ENCODE data around the gene OR1I1.
A peak's percentile ranks its signal among the peaks of the same experiment; 100 is the strongest.

OR1I1 gene

DNA sequence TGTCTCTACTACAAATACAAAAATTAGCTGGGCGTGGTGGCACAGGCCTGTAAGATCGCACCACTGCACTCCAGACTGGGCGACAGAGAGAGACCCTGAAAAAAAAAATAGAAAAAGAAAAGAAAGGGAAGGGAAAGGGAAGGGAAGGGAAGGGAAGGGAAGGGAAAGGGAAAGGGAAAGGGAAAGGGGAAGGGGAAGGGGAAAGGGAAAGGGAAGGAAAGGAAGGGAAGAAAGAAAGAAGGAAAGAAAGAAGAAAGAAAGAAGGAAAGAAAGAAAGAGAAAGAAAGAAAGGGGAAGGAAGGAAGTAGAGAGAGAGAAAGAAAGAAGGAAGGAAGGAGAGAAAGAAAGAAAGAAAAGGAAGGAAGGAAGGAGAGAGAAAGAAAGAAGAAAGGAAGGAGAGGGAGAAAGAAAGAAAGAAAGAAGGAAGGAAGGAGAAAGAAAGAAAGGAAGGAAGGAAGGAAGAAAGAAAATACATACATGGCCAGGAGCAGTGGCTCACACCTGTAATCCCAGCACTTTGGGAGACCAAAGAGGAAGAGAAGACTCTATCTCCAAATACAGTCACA lies 17.1 kb downstream of the OR1I1 start:
- no peak for DNase-seq

DNA sequence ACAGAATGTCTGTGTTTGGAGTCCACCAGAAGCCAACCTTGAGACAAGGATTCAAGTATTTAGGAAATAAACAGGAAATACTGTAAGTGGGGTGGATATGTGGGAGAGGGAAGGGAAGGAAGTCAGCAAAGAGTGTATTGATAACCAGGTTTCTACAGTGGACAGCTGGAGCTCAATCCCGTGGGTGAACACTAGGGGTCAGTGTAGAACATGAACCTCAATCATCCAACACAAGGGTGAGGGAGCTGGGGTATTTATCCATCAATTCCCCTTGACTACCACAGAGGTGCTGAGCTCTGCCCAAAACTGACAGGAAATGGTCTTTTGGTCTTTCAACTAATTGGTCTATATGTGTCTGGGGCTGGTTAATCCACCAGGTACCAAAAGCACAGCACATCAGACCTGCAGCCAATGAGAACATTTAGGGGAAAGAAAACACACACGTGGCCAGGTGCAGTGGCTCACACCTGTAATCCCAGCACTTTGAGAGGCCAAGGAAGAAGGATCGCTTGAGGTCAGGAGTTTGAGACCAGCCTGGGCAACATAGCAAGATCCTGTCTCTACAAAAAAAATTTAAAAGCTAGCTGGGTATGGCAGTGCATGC lies 19.6 kb downstream of the OR1I1 start:
- DNase-seq, result peak; percentile 57 to 65

DNA sequence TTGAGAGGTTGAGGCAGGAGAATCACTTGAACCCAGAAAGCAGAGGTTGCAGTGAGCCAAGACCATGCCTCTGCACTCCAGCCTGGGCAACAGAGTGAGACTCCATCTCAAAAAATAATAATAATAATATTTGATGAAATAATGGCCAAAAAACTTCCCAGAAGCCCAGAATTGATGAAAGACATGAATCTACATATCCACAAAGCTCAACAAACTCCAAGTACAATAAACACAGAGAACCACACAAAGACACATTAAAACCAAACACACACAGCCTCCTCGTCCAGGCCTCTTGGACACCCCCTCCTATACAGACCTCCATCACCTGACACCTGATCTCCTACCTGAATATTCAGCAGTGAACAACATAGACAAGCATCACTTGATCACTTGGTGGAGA lies 22.0 kb downstream of the OR1I1 start:
- no peak for DNase-seq

DNA sequence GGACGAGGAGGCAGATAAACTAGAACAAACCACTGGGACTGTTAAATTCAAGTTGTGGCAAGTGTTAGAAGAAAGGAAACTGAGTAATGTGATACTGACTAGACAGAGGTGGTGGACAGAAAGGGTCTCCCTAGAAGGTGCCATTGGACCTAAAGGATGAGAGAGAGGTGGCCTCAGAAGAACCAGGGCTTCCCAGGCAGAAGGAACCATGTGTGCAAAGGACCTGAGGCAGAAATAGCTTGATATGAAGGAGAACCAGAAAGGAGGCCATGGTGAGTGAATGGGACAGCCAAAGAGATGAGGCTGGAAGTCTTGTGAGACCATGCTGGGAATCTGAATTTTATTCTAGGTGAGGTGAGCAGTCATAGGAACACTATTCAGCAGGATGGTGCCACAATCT lies 22.4 kb downstream of the OR1I1 start:
- no peak for DNase-seq

DNA sequence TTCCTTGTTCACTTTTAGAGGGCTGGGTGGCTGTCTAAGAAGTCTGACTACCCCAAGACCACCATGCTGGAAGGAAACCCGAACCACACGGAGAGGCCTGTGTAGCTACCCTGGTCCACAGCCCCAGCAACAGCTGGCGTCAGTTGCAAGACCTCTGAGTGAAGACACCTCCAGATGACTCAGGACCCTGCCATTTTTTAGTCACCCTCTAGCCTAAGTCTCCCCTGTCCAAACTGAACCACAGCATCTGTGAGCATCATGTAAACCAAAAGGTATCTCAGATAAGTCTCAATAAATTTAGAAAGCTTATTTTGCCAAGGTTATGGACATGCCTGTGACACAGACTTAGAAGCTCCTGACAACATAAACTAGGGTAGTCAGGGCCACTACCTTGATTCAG lies 23.0 kb downstream of the OR1I1 start:
- no peak for DNase-seq

DNA sequence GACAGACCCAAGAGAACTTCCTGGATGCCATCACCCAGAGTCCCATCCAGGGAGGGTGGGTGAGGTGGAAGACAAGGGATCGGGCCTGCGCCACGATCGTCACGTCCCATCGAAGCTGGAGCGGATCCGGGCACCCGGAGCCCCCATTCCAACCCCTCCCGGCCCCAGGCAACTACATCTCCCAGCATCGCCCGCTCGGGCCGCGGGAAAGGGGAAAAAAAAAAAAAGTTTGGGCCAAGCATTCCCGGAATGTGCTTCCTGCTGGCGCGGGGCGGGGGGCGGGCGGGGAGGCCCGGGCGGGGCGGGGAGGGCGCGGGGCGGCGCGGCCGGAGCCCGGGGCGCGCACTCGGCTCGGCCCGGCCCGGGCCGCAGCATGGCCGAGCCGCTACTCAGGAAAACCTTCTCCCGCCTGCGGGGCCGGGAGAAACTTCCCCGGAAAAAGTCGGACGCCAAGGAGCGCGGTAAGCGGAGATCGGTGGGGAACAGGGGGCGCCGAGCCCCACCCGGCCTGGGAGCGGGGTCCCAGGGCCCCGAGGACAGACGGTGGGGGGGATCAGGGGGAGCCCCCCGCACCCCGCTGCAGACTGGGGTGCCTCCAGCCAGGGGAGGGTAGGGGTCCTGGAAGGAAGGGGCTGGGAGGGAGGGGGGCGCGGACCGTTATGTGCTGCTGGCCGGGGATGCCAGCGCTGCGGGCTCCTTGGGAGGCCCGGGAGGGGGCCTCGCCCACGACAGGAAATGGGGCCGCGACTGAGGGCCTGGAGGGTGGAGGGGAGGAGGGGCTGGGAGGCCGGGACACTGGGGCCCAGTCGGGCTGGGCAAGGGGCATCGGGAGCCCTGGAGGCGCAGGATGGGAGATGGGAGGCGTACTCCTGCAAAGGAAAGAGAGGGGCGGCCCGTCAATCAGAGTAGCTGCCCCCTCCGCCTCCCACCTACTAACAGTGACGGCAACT lies 25.3 kb downstream of the OR1I1 start, which contains the start of gene SYDE1:
SYDE1 (plus strand) TSS at position 341 of the 950 bp plus-strand sequence; CDS start at position 374, 33 bp downstream.
- DNase-seq, result no peak

DNA sequence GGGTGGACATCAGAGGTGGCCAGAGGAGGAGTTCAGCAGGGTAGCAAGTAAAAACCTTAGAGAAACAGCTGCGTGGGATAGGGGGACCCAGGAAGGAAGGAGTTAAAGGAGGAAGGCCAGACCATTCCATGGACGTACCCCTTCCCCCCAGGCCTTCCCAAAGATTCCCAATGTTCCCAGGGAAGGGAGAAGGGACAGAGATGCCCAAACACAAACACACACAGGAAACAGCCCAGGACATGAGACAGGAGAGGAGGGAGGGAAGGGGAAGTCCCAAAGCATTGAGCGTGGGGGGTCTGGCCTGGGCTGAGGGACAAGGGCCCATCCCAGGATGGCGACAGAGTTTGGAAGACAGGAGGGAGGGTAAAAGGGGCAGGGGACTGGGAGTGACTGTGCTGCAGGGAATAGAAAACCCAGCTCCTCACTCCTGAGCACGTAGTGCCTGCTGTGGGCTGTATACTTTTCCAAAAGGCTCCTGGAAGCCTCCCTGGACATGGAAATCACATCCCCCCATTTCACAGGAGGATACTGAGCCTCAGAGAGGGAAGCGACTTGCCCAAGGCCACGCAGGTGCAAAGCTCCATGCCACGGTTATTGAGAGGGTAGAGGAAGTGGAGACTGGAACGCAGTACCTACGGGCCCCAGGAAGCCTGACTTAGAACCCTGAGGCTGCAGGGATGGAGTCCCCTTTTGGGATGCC lies 26.3 kb downstream of the OR1I1 start:
- DNase-seq, result no peak

DNA sequence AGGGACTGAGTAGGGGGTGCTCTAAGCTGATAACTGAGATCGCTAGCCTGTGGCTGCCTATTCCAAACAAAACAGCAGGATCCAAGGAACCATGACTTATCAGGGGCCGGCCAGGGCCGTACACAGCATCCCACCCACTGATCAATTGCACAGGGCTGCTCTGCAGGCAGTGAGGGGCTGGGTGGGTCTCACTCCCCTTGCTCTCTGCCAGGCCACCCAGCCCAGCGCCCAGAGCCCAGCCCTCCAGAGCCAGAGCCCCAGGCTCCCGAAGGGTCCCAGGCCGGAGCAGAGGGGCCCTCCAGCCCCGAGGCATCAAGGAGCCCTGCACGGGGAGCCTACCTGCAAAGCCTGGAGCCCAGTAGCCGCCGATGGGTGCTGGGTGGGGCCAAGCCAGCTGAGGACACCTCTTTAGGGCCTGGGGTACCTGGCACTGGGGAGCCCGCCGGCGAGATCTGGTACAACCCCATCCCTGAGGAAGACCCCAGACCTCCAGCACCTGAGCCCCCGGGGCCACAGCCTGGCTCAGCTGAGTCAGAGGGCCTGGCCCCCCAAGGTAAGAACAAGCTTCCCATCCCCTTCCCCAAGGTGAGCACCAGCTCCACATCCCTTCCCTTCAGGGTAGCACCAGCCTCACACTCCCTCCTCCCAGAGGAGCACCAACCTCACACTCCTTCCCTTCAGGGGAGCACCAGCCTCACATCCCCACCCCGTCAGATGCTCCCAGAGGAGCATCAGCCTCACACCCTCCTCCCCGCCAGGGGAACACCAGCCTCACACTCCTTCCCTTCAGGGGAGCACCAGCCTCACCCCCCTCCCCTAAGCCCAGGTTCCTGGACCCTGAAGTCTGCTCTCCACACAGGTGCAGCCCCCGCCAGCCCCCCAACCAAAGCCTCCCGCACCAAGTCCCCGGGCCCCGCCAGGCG lies 27.1 kb downstream of the OR1I1 start:
- no peak for DNase-seq

DNA sequence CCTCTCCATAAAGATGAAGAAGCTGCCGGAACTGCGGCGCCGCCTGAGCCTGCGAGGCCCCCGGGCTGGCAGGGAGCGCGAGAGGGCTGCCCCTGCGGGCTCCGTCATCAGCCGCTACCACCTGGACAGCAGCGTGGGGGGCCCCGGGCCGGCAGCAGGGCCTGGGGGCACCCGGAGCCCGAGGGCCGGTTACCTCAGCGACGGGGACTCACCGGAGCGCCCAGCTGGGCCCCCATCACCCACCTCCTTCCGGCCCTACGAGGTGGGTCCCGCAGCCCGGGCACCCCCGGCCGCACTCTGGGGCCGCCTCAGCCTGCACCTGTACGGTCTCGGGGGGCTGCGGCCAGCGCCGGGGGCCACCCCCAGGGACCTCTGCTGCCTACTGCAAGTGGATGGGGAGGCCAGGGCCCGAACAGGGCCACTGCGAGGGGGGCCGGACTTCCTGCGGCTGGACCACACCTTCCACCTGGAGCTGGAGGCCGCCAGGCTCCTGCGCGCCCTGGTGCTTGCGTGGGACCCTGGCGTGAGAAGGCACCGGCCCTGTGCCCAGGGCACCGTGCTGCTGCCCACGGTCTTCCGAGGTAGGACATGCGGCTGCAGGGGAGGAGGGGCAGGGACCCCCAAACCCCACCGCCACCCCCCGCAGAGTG lies 27.9 kb downstream of the OR1I1 start:
- no peak for DNase-seq

DNA sequence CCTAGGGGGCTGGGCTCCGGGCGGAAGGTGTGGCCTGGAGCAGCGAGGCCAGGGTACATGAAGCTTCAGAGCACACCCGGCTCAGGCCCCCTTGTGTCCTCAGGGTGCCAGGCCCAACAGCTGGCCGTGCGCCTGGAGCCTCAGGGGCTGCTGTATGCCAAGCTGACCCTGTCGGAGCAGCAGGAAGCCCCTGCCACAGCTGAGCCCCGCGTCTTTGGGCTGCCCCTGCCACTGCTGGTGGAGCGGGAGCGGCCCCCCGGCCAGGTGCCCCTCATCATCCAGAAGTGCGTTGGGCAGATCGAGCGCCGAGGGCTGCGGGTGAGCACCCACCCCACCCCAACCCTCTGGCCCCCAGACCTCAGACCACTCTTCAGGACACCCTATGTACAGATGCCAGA lies 28.4 kb downstream of the OR1I1 start:
- DNase-seq, result no peak

DNA sequence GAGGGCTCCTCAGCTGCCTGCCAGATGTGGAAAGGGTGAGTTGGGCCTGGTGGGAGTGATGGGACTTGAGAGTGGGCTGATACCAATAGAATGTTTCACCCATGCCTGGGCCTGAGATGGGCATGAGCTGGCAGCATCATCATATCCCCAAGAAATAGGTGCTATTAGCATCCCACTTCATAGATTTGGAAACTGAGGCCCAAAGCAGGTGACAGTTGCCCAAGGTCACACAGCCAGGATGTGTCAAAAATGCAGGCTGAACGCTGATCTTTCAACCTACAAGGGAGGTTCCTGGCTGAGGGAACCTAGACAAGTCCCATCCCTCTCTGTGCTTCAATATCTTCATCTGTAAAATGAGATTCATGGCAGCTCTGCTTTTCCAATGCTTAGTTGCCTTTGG lies 29.7 kb downstream of the OR1I1 start:
- DNase-seq, result no peak

DNA sequence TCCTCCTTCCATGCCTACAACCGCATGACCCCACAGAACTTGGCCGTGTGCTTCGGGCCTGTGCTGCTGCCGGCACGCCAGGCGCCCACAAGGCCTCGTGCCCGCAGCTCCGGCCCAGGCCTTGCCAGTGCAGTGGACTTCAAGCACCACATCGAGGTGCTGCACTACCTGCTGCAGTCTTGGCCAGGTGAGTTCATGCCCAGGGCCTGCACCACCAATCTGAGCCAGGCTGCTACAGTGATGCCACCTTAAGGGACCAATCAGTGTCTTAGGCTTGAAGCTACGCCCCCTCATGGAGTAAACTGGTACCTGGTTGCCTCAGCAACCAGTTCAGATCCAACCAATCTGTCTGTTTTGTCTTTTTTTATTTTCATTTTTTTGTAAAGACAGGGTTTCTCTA lies 30.4 kb downstream of the OR1I1 start:
- DNase-seq, result no peak

DNA sequence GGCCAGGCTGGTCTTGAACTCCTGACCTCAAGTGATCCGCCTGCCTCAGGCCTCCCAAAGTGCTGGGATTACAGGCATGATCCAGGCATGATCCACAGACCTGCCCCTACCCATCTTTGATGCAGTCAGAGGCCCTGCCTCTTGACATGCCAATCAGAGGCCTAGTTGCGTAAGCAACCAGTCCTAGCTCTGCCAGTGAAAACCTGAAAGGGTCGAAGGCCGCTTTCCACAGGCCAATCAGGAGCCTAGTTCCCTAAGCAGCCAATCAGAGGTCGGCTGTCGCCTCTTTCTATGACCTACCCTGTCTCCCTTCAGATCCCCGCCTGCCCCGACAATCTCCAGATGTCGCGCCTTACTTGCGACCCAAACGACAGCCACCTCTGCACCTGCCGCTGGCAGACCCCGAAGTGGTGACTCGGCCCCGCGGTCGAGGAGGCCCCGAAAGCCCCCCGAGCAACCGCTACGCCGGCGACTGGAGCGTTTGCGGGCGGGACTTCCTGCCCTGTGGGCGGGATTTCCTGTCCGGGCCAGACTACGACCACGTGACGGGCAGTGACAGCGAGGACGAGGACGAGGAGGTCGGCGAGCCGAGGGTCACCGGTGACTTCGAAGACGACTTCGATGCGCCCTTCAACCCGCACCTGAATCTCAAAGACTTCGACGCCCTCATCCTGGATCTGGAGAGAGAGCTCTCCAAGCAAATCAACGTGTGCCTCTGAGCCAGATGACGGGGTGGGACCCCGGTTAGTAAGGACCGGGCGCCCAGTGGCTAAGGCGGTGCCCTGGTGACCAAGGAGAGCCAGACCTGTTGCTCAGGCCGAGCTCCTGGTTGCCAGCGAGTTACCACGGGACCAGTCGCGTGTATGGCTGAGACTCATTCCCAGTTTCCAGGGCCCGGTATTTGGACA lies 31.5 kb downstream of the OR1I1 start:
- no peak for DNase-seq

DNA sequence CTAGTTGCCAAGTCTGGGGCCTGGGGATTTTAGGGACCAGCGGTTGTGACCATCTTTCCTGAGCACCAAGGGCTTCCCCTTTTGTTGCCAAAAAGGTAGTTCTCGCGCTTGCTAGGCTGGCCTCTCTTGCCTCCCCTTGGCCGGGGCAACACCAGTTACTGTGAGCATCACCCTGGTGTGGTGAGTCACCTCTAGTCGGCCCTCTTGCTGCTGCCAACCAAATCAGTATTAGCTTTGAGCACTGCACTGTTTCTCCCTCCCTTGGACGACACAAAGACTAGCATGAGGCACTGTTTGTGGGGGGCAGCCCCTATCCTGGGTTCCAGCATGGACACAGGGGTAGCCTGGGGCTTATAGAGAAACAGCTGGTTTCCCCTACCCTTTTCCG lies 32.1 kb downstream of the OR1I1 start:
- DNase-seq, result no peak

DNA sequence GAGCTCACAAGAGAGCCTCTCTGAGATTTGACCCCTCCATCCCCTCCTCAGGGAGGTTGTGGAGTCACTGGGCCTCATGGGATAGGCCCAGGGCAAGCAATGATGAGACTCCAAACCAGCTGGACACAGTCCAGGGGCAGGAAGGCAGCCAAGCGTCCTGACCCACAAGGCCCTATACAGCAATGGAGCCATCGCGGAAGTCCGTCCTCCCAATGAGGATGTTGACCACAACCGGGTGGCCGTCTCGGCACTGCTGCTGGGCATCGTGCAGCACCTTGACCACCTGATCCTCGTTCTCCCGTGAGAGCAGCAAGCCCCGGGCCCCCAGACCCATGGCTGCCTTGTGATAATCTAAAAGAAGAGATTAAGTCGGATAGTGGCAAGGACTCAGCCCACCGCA lies 33.1 kb downstream of the OR1I1 start:
- DNase-seq, result no peak

DNA sequence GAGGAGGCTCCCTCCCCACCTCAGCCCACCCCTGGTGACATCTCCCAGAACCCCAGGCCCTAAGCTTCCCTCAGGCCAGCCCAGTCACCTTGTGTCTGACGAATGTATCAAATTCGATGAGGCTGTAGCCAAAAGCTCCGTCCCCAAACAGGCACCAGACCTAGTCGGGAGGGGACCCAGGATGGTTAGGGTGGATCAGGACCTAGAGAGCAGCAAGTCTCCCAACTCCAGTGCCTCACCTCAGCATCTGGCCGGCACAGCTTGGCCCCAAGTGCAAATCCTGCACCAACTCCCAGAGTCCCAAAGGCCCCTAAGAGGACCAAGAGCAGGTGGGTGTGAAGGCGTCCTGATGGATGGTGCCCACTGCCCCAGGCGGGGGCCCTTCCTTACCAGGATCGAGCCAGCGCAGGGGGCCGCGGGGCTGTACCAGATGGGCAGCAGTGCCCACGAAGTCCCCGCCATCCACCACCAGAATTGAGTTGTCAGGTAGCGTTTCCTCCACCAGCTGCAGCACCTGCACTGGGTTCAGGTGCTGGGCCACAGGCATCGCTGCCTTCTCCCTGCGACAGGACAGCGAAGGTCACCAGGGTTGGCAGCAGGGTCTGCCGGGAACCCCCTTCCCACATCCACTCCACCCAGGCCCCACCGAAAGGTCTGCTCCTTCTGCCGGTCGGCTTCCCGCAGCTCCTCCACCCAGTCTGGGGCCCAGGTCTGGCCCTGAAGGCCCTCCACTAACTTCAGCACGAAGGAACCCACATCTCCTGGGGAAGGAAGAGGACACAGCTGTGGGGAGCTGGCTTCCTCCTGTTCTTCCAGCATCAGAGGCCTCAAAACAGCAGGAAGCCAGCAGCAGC lies 34.0 kb downstream of the OR1I1 start:
- no peak for DNase-seq

DNA sequence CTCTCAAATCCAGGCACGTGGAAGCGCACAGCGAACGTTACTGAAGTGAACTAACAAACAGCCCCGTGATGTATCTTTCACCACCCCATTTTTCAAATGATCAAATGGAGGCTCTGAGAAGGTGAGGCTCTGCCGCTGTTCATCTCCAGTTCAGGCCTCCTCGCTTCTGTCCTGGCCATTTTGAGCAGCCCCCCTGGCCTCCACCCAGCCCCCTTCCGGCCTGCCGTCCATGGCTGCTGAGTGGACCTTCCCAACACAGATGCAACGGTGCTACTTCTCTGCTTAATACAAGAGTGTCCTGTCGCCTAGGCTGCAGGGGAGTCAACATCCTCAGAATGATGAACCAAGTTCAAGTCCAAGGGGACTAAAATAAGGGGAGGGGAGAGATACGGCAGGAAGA lies 34.8 kb downstream of the OR1I1 start:
- DNase-seq, result no peak

DNA sequence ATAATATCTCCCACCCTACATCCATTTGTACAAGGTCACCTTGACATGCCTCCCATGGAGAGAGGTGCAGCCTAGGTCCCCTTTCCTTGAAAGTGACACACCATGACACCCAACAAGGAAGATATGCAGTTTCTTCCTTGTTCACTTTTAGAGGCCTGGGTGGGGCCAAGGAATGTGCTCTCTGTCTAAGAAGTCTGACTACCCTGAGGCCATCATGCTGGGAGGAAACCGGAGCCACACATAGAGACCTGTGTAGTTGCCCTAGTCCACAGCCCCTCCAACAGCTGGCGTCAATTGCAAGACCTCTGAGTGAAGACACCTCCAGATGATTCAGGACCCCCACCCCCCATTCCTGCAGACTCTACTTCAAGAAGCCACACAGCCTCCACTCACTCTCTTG lies 36.2 kb downstream of the OR1I1 start:
- DNase-seq, result no peak

DNA sequence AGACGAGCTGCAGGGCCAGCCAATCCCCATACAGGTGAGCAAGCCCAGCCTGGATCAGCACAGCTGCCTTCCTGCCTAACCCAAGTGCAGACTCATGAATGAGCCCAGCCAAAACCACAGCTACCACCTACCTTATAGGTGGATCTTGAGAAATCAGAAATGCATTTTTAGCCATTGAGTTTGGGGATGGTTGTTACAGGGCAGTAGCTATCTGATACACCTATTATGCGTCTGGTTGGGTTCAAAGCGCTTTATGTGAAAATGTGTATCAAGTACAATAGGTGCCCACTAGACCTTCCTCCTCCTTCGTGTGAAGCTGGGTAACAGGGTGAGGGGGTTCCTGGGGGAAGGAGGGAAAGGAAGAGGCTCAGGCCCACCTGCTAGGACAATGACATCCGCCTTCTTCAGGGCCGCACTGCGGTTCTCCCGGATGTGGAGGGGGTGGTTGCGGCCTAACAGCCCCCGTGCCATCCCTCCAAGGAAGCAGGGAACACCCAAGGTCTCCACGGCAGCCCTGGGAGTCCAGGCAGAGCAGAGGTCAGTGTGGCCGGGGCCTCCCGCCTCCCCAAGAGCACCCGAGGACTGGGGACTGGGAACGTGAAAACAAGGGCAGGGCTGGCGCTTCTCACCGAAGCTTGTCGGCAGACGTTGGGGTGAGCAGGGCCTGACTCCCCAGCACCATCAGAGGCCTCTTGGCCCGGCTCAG lies 36.9 kb downstream of the OR1I1 start:
- no peak for DNase-seq
